Kidney tubule cell (primary cell): ENCODE data around the gene GIPC2.

Source experiments
- DNase-seq: peaks from one replicate; pipeline ENCODE4 v3.0.0-alpha.2; 2018; ENCODE audit warnings: low spot score

GIPC2 gene

DNA sequence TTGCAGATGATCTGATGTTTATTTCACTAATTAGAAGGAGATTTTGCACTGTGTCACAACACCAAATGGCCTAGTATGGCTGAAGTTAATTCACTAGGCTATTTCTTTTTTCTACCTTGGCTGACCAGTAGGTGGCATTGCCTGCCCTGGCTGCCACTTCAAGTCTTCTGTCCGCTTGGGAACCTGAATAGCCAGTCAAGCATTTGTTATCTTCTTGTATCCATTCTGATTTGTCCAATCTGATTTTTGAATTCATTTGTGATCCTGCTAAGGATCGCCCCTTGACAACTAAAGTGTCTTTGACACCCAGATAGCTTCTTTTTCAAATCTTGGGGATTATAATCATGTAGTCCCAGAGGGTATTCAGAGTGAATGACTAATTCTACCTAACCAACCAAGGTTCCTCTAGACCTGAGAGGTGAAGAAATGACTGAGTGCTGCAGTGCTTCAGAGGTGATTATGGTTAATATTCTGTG, 99.4 kb downstream of the GIPC2 start:
- peak; percentile 86 for DNase-seq

GRCh38 chr1:78146205-78146771, 100.5 kb downstream of the GIPC2 start:
- no peak for DNase-seq

DNA sequence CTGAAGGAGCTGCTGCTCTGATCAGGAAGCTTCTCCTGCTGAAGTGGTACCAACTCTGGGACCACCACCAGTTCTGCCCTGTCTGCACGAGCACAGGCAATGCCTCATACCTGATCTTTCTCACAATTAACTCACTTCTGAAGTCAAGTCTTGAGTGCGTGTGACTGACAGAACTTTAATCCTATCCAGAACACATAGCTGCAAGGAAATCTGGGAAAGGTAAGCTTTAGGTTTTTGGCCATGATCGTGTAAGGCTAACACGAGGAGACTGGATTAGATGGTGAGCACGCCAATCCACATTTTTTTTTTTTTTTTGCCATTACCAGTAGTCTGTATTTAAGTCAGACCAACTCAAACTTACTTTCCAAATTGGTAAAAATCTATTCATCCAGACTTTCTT, 101.3 kb downstream of the GIPC2 start:
- no peak for DNase-seq

DNA sequence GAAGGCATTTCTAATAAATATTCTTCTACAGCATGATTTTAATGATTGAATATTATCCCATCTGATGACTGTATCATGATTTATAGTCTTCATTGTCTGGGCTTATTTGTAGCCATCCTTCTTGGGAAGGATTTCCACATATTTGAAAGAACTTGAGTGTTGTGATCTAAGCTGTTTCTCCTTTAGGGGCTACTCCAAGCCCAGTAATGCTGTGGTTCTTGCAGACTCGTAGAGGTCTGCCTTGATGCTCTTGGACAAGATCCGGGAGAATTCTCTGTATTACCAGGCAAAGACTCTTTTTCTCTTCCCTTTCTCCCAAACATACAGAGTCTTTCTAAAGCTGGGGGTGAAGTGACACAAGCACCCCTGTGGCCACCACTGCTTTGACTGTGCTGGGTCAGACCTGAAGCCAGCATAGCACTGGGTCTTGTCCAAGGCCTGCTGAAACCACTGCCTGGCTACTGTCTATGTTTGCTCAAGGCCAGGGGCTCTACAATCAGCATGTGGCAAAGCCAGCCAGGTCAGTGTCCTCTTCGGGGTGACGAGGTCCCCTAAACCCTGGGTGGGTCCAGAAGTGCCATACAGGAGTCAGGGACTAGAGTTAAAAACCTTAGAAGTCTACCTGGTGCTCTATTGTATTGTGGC, 107.4 kb downstream of the GIPC2 start:
- no peak for DNase-seq

DNA sequence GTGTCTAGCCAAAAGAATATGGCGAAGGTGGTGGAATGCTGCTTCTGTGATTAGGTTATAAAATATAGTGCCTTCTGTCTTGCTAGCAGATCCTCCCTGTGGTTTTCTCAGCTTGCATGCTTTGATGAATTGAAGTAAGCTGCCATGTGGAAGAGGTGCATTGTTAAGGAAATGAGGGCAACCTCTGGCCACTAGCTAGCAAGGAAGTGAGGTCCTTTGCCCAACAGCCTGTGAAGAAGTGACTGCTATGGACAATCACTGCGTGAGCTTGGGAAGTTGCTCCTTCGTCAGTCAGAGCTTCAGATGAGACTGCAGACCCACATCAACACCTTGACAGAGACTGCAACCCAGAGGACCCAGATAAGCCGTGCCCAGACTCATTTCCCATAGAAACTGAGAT, 109.4 kb downstream of the GIPC2 start:
- peak; percentile 39 for DNase-seq

DNA sequence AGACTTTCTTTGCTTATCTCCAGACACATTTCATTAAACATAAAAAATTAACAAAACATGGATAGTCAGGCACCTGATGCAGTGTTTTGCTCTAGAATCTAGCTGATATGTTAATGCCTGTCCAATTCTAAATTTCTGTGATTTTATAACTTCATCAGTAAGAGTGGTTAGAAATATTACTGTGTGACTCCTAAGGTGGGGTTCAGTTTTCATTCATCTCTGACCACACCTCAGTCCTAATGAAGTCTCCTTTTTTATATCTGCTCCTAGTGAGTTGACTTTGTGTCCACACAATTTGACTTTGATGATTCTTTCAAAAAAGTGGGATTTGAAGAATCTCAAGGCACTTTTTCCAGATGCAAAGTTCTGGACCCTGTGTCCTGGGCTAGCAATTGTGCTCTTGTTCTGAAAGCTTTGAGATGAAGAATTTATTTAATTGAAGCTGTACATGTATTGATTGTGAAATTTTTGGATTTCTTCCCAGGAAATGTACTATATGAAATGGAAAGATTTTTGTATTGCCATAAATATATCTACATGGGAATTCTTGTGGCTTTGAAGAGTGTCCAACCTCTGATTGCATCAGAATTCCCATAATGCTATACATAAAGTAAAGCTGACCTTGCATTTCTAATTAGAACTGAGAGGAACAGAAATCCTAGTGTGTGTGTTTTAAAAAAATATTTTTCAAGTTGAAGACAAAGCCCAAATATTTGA, 111.2 kb downstream of the GIPC2 start:
- DNase-seq, result no peak

DNA sequence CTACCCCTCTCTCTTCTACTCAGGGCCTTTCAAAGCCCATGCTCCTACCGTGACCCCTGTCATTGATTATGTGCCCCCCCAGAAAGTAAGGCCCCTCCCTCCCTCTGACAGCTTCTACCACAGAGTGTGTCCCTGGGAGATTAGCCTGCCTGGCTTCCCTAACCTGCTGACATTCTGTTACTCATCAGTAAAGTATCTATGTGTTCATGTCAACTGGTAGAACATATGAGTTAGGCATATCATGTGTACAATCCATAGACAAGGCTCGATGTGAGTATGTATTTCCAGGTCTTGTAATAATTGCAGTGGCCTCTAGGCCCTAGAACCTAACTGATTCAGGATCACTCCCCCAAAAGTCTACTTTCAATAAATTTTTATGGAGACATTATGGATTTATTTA, 120.0 kb downstream of the GIPC2 start:
- DNase-seq, result peak; percentile 44

DNA sequence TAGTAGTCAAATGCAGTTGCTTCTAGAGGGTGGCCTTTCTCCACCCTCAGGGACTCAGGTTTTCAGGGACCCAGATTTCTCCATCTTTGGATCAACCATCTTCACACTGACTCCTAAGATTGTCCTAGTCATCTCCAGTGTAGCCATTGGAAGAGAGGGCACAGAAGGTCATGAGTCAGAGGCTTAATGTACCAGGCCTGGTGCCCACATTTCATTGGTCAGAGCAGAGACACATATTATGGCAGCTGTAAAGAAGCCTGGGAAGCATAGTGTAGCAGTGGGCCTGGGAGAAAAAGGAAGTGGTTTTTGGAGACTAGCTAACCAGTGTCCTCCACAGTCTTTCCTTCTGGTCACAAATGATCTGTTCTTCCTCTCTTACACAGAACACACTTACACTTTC, 122.5 kb downstream of the GIPC2 start:
- DNase-seq, result peak; percentile 43

GRCh38 chr1:78170859-78171258, 125.1 kb downstream of the GIPC2 start:
- DNase-seq, result no peak

- peak; percentile 84 for DNase-seq
Observed at GRCh38 chr1:78171736-78172590, 126.2 kb downstream of the GIPC2 start.

DNA sequence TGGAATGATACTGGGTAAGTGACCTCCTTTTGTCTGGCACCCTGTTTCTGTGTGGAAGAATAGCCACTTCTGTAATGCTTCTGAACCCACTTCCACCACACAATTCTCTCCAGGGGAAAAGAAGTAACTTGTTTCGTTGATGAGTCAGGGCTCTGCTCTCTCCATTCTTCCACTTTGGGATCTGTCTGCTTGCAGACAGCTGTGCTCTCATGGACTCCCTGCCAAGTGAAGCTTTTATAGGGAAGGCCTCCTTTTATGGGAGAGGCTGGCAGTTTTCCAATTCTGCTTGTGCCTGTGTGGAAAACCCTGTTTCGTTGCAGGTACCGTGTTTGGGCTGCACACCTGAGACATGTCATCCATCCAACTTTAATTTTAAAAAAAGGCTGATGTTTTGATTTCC, 130.7 kb downstream of the GIPC2 start:
- DNase-seq, result peak; percentile 48

GRCh38 chr1:78177708-78178270, 132.0 kb downstream of the GIPC2 start:
- DNase-seq, result no peak

DNA sequence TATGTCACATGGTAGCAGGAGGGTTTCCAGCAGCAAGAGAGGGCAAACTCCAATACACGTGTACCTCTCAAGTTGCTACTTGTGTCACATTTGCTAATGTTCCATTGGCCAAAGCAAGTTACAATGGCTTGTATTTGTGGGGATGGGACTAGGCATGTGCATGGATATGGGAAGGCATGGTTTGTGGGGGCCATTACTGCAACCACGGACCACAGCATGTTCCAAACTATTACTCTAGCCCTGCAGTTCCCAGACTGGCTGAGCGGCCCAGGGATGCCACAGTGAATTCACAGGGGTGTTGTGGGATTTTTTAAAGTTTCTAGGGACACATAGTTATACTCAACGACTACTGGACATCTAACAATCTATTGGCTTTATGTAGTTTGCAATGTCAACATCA, 133.1 kb downstream of the GIPC2 start:
- no peak for DNase-seq

- DNase-seq, result no peak
Observed at GRCh38 chr1:78184460-78185072, 138.8 kb downstream of the GIPC2 start.
